Spleen (tissue), 7 donors: Measurements from ENCODE around the gene RIMBP2.

Source experiments
- CTCF ChIP-seq, 11 experiments: fragments of 200-600 bp in 7 of 11; fragments of 450-650 bp in 4 of 11; sonication (generic) in 4 of 11; IDR thresholded peaks in 8 of 11; conservative IDR thresholded peaks in 3 of 11; 1 replicate in 7 of 11; 2 replicates in 4 of 11; pipeline versions ENCODE4 v1.4.0 to v1.8.0; 2016 to 2021; ENCODE audit warnings: antibody characterized with exemption in 11 of 11, inconsistent platforms in 4 of 11, mild to moderate bottlenecking in 1 of 11
- POLR2A ChIP-seq, 3 donors: fragments of 450-650 bp; IDR thresholded peaks; one replicate each; pipeline ENCODE4 v1.5.1; 2017; ENCODE audit warnings: antibody characterized with exemption in 3 of 3, mild to moderate bottlenecking in 1 of 3
- POLR2AphosphoS5 ChIP-seq, 3 donors: sonication (generic); formaldehyde crosslinking; IDR thresholded peaks; one replicate each; pipeline ENCODE4 v1.5.1; 2017; ENCODE audit warnings: antibody characterized with exemption in 3 of 3
- donor health status: DM: no; HTN: no; CAD: no; lungs with moderate emphysema.
- donor health status: DM: no; HTN: no; CAD: no.
- donor health status: DM: no; HTN: no; CAD: no.

GRCh38 chr12:130685850-130686249 lies 30.2 kb downstream of the RIMBP2 start:
- no peak for TF ChIP-seq CTCF (IDR thresholded peaks at IDR 0.05 in 8 of 11, conservative IDR thresholded peaks at IDR 0.05 in 3 of 11)
- no peak for TF ChIP-seq POLR2A (IDR thresholded peaks at IDR 0.05)
- no peak for TF ChIP-seq POLR2AphosphoS5 (IDR thresholded peaks at IDR 0.05)
